Astrocyte of the spinal cord (primary cell): Measurements from ENCODE around the gene PTEN.
A peak's percentile ranks its signal among the peaks of the same experiment; 100 is the strongest.

ENCODE experiments used
- DNase-seq: peaks from one replicate; pipeline ENCODE4 v3.0.0; 2011; ENCODE audit warnings: low read depth, low spot score
- H3K4me3 ChIP-seq: 2 replicates; pipeline ENCODE4 v1.5.1; 2011; ENCODE audit warnings: low read depth, mild to moderate bottlenecking, low read length, moderate library complexity
- in situ Hi-C: cut with HindIII; loops from 2 replicates; pipeline ENCODE4 v1.10.0; 2017; ENCODE audit warnings: low sequenced_read_pairs
- TF ChIP-seq, protein P1 (sequence below): IDR thresholded peaks from 2 replicates; pipeline ENCODE4 v1.5.1; 2012; ENCODE audit warnings: low read depth, mild to moderate bottlenecking, low read length, inconsistent platforms

Gene PTEN

DNA sequence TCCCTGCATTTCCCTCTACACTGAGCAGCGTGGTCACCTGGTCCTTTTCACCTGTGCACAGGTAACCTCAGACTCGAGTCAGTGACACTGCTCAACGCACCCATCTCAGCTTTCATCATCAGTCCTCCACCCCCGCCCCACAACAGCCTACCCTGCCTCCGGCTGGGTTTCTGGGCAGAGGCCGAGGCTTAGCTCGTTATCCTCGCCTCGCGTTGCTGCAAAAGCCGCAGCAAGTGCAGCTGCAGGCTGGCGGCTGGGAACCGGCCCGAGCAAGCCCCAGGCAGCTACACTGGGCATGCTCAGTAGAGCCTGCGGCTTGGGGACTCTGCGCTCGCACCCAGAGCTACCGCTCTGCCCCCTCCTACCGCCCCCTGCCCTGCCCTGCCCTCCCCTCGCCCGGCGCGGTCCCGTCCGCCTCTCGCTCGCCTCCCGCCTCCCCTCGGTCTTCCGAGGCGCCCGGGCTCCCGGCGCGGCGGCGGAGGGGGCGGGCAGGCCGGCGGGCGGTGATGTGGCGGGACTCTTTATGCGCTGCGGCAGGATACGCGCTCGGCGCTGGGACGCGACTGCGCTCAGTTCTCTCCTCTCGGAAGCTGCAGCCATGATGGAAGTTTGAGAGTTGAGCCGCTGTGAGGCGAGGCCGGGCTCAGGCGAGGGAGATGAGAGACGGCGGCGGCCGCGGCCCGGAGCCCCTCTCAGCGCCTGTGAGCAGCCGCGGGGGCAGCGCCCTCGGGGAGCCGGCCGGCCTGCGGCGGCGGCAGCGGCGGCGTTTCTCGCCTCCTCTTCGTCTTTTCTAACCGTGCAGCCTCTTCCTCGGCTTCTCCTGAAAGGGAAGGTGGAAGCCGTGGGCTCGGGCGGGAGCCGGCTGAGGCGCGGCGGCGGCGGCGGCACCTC, at the start of gene PTEN, which contains the start of gene KLLN:
PTEN (plus strand) TSS at position 573 of the 891 bp plus-strand sequence. CDS start 845 bp downstream, outside the sequence.
KLLN (minus strand) TSS at position 481 of the 891 bp plus-strand sequence. CDS start 1,046 bp downstream, outside the sequence.
- peak; percentile 94 for DNase-seq
- in situ Hi-C loops: no loop called here
- peak within 1 kb of the TSS; percentile 85 for H3K4me3 ChIP-seq
- TF ChIP-seq, protein P1, sequence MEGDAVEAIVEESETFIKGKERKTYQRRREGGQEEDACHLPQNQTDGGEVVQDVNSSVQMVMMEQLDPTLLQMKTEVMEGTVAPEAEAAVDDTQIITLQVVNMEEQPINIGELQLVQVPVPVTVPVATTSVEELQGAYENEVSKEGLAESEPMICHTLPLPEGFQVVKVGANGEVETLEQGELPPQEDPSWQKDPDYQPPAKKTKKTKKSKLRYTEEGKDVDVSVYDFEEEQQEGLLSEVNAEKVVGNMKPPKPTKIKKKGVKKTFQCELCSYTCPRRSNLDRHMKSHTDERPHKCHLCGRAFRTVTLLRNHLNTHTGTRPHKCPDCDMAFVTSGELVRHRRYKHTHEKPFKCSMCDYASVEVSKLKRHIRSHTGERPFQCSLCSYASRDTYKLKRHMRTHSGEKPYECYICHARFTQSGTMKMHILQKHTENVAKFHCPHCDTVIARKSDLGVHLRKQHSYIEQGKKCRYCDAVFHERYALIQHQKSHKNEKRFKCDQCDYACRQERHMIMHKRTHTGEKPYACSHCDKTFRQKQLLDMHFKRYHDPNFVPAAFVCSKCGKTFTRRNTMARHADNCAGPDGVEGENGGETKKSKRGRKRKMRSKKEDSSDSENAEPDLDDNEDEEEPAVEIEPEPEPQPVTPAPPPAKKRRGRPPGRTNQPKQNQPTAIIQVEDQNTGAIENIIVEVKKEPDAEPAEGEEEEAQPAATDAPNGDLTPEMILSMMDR: no peak

DNA sequence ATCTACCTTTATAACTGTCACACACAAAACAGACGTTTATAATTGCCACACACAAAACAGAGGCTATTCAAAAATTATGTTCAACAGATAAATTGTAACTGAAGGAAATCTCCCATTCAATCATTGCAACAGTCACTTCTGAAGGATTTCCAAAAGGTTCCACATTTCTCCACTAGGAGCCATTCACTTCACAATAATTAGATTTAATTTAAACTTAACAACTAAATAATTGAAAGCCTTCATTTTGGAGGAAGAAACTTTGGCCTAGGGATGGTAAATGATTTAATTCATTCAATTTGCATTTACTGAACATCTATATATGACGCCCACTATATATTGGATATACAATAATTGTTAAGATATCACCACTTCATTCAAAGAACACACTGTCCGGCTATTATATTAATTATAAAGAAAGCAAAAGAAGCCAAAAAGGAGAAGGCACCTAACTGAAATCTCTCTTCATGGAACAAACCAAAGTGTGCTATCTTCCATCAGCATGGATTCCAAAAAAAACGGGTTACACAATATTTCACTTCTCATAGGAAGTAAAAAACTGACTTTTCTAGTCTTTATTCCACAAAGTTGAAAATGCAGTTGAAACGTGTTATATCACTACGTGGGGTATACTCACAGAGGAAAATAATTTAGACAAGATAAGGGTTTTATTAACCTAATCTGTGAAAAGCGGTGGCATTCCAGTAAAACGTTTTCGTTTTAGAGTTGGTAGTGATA, 47.1 kb upstream of the PTEN start:
- TF ChIP-seq, protein P1: no peak
- no peak for DNase-seq
- in situ Hi-C loops: no loop called here
- H3K4me3 ChIP-seq: no peak overlapping the region

GRCh38 chr10:87816898-87817608, 46.4 kb upstream of the PTEN start:
- TF ChIP-seq, protein P1: no peak
- in situ Hi-C loops: no loop called here
- DNase-seq: peak; percentile 7
- peak overlapping the region; percentile 74 for H3K4me3 ChIP-seq

DNA sequence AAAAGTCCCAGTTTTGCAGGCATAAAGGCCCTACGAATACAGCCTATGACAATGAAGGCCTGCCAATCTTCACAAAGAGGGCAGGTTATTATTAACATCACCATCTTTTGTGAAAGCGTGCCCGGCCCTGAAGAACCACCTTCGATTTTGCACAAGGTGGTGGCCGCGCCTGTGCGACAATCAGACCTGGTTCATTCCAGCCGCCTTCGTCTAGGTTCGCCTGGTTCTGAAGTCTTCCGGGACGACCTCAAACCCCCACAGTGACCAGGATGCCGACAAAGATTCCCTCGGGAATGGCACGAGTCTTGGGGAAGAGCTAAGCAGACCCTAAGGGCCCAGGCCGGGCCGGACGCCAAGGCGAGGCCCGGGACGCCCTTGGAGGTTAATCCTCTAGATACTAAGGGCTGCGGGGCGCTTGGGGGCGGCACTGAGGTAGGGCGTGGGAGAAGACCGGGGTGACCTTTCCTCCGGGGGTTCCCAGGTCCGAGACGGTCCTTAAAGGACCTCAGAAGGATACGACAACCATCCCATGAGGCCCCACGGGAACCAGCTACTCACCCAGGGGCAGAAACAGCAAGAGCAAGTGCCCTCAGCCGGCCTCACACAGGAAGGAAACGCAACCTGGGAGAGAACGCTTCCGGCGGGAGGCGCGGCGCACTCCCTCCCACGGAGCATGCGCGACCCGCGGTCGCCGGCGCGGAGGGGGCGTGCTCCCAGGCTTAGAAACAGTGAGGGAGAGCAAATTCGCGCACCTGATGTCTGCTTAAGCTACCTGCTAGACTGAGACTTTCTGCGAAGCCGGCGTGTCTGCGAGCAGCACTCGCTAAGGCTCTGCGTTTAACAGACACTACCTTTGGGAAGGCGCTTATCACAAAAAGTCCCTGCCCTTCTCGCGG, 45.6 kb upstream of the PTEN start, which contains the start of gene ATAD1:
ATAD1 (minus strand) TSS at position 618 of the 896 bp plus-strand sequence. CDS start 3,627 bp downstream, outside the sequence.
- in situ Hi-C loops: no loop called here

GRCh38 chr10:87818505-87819288, 44.7 kb upstream of the PTEN start:
- in situ Hi-C loops: no loop called here
- peak; percentile 29 for DNase-seq

More for the DNA sequence above, 45.6 kb upstream of the PTEN start, which contains the start of gene ATAD1:
- TF ChIP-seq, protein P1: peak; percentile 34
- DNase-seq: peak; percentile 83
- peak within 1 kb of the TSS; percentile 74 for H3K4me3 ChIP-seq

More at GRCh38 chr10:87818505-87819288, 44.7 kb upstream of the PTEN start:
- TF ChIP-seq, protein P1: no peak
- peak overlapping the region; percentile 74 for H3K4me3 ChIP-seq
